ENCODE data around the gene IL21. TPM values are rescaled to one million over a fixed set of nuclear protein-coding genes. Genes with fewer than 3 reads are reported as not detected.

IL21 gene
- total and polyA plus RNA-seq, 7 donors: 0.04 TPM; not detected in 6

GRCh38 chr4:122617597-122618593 lies 3.0 kb downstream of the IL21 start:
- Histone ChIP-seq H3K27ac (no peak overlapping the region), H3K4me1 (no peaks in the 10 kb centered on the region), H3K36me3 (ENCODE audit: insufficient read depth in 1 of 2, low read depth in 1 of 2) (no peaks in the 10 kb centered on the region), H3K27me3 (ENCODE audit: insufficient read depth in 3 of 3, low read length in 2 of 3) (no peaks in the 10 kb centered on the region), H3K9me3 (no peaks in the 10 kb centered on the region), H3K4me3 (no peak overlapping the region)
- ATAC-seq (no peak), DNase-seq (no peak)
- TF ChIP-seq, protein P1, sequence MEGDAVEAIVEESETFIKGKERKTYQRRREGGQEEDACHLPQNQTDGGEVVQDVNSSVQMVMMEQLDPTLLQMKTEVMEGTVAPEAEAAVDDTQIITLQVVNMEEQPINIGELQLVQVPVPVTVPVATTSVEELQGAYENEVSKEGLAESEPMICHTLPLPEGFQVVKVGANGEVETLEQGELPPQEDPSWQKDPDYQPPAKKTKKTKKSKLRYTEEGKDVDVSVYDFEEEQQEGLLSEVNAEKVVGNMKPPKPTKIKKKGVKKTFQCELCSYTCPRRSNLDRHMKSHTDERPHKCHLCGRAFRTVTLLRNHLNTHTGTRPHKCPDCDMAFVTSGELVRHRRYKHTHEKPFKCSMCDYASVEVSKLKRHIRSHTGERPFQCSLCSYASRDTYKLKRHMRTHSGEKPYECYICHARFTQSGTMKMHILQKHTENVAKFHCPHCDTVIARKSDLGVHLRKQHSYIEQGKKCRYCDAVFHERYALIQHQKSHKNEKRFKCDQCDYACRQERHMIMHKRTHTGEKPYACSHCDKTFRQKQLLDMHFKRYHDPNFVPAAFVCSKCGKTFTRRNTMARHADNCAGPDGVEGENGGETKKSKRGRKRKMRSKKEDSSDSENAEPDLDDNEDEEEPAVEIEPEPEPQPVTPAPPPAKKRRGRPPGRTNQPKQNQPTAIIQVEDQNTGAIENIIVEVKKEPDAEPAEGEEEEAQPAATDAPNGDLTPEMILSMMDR (IDR thresholded peaks at IDR 0.05): no peak
- intact Hi-C loops (cut with DNase I): no loop called here
- WGBS, 3 donors: 71 to 74% (median 74%) methylated on average over 7 of the region's 7 CpGs

DNA sequence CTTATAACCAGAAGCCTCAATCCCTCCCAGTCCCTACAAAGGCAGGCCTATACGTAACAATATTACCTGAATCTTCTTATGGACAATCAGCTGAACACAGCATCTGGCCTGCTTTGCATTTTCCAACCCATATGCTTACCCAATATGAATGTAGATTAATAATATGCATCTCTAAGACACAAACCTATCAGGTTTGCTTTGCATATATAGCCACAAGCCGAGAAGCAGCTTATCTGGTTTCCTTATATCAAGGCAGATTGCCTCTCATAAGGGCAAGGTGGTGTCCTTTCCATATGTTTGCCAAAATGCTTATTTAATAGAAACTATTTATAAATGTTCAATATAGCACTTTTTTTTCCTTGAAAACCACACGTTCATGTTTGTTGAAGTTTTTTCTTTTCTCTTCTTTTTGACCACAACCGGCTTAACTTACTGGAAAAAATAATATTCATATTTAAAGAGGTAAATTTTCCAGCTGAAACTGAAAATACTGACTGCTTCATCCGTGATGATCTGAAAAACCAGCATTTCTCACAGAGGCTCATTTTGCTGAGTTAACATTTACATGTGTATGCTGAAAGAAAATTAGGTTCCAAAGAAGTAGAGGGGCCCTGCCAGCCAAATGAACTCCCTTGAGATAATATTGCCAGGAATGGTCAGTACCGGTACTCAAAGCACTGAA lies 3.8 kb downstream of the IL21 start:
- WGBS, 3 donors: 67 to 71% (median 68%) methylated on average over 6 of the region's 6 CpGs
- H3K9me3 ChIP-seq: no peaks in the 10 kb centered on the region
- TF ChIP-seq, protein P1 (IDR thresholded peaks at IDR 0.05): no peak
- ATAC-seq: no peak
- no peak for DNase-seq
- H3K4me3 ChIP-seq: no peak overlapping the region
- intact Hi-C loops (cut with DNase I): no loop called here
- H3K36me3 ChIP-seq (ENCODE audit: insufficient read depth in 1 of 2, low read depth in 1 of 2): no peaks in the 10 kb centered on the region
- no peaks in the 10 kb centered on the region for H3K4me1 ChIP-seq
- H3K27ac ChIP-seq: no peak overlapping the region
- no peaks in the 10 kb centered on the region for H3K27me3 ChIP-seq (ENCODE audit: insufficient read depth in 3 of 3, low read length in 2 of 3)

GRCh38 chr4:122614621-122615020 lies 6.2 kb downstream of the IL21 start:
- WGBS, 3 donors: 84 to 100% (median 84%) methylated on average over 1 of the region's 1 CpG
- no peak overlapping the region for H3K4me3 ChIP-seq
- H3K9me3 ChIP-seq: no peaks in the 10 kb centered on the region
- H3K27me3 ChIP-seq (ENCODE audit: insufficient read depth in 3 of 3, low read length in 2 of 3): no peaks in the 10 kb centered on the region
- TF ChIP-seq, protein P1 (IDR thresholded peaks at IDR 0.05): no peak
- no peaks in the 10 kb centered on the region for H3K4me1 ChIP-seq
- intact Hi-C loops (cut with DNase I): no loop called here
- no peaks in the 10 kb centered on the region for H3K36me3 ChIP-seq (ENCODE audit: insufficient read depth in 1 of 2, low read depth in 1 of 2)
- DNase-seq (no peak), ATAC-seq (no peak)
- no peak overlapping the region for H3K27ac ChIP-seq

GRCh38 chr4:122612540-122612939 lies 8.3 kb downstream of the IL21 start:
- Histone ChIP-seq H3K27ac (no peak overlapping the region), H3K4me3 (no peak overlapping the region), H3K4me1 (no peaks in the 10 kb centered on the region), H3K27me3 (ENCODE audit: insufficient read depth in 3 of 3, low read length in 2 of 3) (no peaks in the 10 kb centered on the region), H3K36me3 (ENCODE audit: insufficient read depth in 1 of 2, low read depth in 1 of 2) (no peaks in the 10 kb centered on the region), H3K9me3 (no peaks in the 10 kb centered on the region)
- no peak for DNase-seq
- 62 to 74% (median 71%) methylated on average over 3 of the region's 3 CpGs for WGBS, 3 donors
- TF ChIP-seq, protein P1 (IDR thresholded peaks at IDR 0.05): no peak
- ATAC-seq: peak in 1 of 4 donors; percentile 50
- intact Hi-C loops (cut with DNase I): no loop called here
